Raji (cell line): Measurements from ENCODE around the gene HIPK4.

Experiments used
- POLR2A ChIP-seq: IDR thresholded peaks from 2 replicates; pipeline ENCODE4 v1.6.1; 2011; ENCODE audit warnings: low read depth, low read length, control low read depth; ENCODE audit not compliant: insufficient read depth

The HIPK4 gene

DNA sequence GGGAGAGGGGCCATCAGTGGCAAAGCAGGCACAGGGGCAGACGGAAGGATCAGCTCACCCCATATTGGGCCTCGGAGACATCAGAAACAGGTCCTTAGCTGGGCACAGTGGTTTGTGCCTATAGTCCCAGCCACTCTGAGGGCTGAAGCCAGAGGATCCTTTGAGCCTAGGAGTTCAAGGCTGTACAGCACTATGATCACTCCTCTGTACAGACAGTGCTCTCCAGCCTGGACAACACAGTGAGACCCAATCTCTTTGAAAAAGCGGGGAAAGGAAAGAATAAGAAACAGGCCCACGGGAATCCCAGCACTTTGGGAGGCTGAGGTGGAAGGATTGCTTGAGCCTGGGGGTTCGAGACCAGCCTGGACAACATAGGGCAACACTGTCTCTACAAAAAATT lies 29.8 kb upstream of the HIPK4 start:
- TF ChIP-seq POLR2A: no peak

DNA sequence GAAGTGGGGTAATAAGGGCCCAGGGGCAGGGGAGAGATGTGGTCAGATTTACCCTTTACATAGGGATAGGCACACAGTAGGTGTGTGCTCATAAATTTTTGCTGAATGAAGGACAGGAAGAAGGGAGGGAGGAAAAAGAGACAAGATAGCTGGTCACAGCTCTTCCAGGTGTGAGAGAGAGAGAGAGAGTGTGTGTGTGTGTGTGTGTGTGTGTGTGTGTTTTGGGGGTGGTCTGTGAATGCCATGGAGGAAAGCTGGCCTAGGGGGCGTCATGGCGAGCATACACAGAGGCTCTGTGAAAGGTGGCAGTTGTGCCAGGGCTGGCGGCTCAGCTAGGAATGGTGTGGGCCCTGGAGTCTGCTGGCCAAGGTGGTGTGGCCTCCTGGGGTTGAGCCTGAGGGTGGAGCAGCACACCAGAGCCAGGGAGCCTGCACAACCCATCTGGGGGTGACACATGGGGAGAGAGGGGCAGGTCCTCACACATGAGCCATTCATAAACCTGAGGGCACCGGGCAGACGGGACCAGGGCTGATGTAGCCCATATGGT lies 29.2 kb upstream of the HIPK4 start:
- no peak for TF ChIP-seq POLR2A

DNA sequence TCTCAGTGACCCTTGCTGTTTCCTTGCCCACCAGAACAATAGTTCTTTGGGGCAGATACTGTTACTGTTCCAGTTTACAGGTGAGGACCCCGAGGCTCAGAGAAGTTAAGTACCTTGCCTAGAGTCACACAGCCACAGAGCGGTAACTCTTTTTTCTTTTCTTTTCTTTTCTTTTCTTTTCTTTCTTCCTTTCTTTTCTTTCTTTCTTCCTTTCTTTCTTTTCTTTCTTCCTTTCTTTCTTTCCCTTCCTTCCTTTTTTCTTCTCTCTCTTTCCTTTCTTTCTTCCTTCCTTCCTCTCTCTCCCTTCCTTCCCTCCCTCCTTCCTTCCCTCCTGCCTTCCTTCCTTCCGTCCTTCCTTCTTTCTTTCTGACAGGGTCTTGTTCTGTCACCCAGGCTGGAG lies 28.1 kb upstream of the HIPK4 start:
- TF ChIP-seq POLR2A: no peak

DNA sequence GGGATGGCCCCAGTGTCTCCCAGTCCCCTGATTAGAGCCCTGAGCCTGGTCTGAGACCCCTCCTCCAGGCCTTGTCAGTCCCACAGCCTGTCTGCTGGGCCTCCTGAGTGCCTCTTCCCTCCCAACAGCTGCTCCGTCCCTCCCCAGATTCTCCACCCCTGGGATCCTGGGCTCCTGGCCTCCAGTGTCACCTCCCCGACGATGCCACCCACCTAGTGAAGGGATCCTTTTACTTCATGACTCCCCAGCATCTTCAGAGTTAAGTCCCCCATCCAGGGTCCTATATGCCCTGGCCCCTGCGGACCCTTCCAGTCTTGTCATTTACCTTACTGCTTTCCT lies 27.6 kb upstream of the HIPK4 start:
- no peak for TF ChIP-seq POLR2A

DNA sequence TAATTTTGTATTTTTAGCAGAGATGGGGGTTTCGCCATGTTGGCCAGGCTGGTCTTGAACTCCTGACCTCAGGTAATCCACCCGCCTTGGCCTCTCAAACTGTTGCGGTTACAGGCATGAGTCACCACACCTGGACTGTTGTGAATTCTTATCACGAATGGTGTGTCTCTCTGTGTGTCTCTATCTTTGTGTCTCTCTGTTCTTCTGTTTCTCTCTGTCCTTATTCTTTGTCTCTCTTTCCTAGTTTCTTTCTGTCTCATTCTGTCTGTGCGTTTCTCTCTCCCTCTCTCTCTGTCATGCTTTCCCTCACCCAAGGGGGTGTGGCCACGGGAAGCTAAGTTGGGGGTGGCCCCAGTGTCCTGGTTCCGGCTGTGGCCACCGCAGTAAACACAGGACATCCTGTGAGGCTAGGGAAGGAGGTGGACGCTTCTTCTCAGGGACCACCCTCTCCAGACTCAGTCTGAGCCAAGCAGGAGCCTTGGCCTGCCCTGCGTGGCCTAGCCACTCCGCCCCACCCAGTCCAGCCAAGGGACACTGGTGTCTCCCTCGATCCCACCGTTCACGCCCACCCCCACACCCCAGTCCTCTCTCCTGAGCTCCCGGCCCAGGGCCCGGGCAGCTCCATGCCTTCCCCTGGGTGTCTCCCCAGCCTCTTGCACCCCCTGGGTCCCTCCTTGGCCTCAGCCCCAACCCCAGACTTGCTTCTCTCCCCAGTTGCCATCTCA lies 27.1 kb upstream of the HIPK4 start:
- no peak for TF ChIP-seq POLR2A

DNA sequence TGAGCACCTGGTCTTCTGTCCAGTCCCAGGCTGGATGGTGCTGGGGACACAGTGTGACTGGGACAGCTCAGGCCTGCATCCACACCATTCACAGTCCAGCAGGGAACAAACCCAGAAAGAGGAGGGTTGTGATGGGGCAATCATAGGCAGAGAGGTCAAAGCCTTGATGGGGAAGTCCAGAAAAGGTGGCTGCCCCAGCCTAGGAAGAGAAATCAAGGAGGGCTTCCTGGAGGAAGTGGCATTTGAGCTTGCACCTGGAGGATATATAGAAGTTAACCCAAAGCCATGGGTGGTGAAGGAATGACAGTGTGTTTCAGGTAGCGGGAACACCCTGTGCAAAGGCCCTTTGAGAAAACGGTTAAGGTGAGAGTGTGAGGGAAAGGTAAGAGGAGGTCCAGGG lies 25.8 kb upstream of the HIPK4 start:
- no peak for TF ChIP-seq POLR2A

DNA sequence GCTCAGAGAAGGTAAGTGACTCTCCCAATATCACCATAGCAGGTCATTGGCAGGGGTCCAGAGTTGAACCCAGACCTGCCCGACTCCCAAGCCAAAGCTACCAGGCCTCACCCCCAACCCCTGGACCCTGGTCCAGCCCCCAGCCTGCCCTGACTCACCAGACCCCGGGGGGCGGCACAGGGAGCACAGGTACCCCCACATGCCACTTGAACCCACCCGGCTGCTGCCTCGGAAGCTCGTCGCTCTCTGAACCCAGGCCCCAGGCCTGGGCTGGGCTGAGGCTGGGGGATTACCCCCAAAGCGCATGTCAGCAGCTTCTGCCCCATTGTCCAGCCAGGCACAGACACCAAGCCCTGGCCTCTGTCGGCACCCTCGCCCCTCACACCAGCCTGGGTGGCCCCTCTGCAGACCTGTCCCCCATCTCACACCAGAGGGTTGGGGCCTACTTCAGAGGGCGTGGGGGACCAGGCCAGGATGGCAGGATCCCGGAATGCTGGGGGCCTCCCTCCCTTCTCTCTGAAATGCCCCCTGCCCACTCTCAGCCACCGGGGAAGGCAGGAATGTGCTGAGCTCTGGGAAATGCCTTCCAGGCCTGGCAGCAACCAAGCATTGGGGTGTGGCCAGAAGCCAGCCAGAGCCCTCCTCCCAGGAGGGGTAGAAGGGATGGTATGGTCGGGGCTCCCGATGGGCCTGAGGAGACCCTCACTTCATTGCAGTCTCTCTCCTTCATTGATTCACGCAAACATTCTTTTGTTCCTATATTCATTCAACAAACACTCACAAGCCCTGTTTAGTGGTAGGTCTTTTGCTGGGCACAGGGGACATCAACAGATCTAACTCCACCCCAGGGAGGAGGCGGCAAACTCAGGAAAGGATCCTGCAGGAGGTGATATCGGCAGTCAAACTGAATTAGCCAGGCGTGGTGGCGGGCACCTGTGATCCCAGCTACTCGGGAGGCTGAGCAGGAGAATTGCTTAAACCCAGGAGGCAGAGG lies 24.9 kb upstream of the HIPK4 start:
- no peak for TF ChIP-seq POLR2A

DNA sequence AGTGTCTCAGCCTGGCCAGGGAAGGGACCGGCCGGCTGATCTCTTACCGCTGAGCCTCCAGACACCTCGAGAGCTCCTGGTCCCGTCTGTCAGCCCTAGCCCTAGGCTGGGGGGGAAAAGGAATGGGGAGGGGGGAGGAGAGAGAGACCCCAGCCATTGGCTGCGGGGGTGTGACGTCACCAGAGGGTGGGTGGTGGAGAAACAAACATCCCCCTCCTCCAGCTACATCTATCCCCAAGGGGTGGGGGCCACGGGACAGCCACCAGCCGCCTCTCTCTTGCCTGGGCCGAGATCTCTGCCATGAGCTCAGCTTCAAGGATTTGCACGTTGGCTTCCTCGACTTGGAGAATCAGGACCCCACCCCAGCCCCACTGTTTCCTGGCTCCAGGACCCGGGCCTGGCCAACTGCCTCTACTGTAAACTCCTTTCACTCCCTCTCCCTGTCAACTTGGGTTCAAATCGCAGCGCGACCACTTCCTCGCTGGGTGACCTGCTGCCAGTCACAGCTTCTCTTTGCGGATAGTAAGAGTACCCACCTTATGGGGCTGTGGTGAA lies 23.4 kb upstream of the HIPK4 start, which contains the start of gene PRX:
Gene PRX, minus strand, starts transcription at position 88 of the 555 bp plus-strand sequence. CDS start 5,446 bp downstream, outside the sequence.
- no peak for TF ChIP-seq POLR2A

DNA sequence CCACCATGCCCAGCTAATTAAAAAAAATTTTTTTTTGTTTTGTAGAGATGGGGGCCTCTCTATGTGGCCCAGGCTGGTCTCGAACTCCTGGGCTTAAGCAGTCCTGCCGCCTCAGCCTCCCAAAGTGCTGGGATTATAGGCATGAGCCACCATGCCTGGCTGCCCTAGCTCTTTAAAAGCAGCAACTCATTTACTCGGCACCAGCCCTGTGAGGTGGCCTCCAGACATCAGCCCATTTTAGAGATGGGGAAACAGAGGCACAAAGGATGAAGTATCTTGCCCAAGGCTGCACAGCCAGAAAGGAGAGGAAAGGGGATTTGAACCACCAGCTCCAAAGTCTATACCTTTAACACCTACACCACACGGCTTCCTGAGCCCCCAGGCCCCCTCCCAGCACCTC lies 22.9 kb upstream of the HIPK4 start:
- no peak for TF ChIP-seq POLR2A

DNA sequence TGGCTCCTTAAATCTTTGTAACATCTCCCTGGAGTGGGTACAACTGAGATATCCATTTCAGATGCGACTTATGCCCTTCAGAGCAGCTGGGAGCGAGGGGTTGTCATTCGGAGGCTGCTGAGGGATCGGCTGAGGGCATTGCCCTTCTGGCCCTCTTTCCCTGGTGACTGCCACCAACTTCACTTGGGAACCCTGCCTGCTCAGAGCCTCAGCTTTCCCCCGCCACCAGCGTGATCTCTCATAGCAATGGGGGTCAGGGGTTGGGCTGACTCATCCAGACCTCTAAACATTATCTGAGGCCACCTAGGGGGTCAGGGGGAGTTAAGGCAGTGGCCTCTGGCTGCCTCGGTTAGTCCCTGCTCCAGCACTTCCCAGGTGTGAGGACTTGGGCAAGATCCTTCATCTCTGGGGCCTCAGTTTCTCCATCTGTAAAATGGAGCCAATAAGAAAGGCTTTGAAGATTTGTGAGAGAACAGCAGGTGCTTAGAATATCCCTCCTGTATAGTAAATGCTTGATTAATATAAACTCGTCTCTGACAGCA lies 22.0 kb upstream of the HIPK4 start:
- TF ChIP-seq POLR2A: no peak

DNA sequence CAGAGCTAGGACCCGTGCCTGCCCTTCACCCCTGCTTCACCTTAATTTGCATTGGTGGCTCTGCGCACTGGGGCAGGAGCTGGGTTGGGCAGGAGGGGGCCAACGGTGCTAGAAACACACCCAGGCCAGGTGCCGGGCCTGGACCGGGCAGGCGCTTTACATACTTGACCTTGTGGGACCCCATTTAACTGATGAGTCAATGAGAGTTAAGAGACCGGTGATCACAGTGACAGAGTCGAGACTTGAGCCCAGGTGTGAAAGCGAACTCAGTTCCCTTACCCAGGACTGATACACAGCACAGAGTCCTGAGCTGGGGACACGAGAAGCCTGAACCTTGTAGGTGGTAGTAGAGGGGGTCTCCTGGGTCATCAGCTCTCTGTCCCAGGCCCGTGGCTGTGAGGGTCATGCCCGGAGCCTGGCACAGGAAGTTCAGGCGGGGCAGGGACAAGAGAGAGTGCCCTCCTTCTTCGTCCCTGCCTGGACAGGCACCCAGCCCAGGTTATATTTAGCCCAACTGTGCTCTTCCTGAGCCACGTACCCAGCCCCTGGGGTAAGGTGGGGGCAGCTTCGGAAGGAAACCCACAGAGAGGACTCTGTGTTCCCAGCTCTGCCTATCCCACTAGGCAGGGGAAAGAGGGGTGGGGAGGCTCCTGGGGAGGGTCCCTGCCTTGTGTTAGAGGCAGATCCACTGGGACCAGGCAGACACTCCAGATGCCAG lies 21.3 kb upstream of the HIPK4 start:
- no peak for TF ChIP-seq POLR2A

DNA sequence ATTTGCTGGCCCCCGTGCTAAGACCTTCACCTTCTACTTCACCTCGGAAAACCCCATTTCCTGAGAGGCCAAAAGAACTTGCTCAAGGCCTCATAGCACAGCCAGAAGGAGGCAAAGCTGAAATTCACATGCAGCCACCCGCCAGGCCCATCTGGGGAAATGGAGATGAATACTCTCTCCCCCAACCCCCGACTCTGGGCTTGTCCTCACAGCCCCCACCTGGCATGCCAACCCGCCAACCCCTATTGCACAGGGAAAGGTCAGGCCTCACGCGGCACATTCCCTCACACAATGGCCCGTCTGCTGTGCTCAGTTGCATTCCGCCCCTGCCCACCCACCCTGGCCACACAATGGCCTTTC lies 20.0 kb upstream of the HIPK4 start:
- no peak for TF ChIP-seq POLR2A

DNA sequence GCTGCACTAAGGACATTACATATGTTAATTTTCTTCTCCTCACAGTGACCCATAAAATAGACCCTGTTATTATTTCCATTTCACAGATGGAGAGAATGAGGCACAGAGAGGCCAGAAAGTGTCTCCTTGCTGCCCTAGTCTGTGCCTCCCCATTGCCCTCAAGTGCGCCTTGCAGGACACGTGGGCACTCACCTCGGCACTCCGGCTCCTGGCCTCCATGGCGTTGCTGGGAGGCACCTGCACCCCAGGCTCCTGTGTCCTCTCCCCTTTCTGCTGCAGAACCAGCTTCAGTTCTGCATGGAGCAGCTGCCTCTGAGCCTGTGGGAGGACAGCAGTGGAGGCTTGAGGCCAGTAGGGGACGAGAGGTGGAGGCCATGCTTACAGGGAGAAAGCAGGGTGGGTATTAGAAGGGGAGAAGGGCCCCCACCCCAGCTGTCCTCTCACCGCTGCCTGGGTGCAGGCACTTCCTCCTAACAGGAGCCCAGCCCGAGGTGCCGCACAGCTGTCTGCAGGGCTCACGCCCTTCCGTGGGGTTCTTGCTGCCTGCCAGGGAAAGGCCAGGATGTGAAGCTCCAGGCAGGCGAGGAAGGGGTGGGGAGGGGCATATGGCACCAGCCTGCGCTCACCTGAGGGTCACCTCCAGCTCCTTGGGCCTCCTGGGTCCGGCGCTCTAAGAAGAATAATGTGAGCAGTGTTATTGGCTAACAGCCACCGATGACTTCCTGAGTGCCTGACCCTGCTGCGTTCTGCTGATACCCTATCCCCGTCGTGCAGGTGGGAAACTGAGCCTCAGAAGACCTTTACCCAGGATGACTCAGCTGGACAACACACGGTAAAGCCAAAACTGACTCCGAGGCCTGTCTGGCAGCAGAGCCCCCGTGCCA lies 18.0 kb upstream of the HIPK4 start:
- no peak for TF ChIP-seq POLR2A
